ENCODE data around the gene YBX2. TPM values are rescaled to one million over a fixed set of nuclear protein-coding genes. Genes with fewer than 3 reads are reported as not detected.

Gene YBX2
- 0.15 TPM in 1 of 2 replicates, not detected in the other for total RNA-seq

GRCh38 chr17:7294614-7295153 is at the start of gene YBX2:
YBX2 (minus strand) TSS chr17:7294639; CDS start chr17:7294500, 139 bp downstream.

GRCh38 chr17:7336240-7337175 is 42.1 kb upstream of the YBX2 start, which contains the start of gene ACAP1:
ACAP1 (plus strand) TSS chr17:7336529; CDS start chr17:7336735, 206 bp downstream.

GRCh38 chr17:7328840-7329373 is 34.5 kb upstream of the YBX2 start, which contains the start of gene NEURL4:
NEURL4 (minus strand) TSS chr17:7329335; CDS start chr17:7329312, 23 bp downstream.

GRCh38 chr17:7314719-7315569 is 20.5 kb upstream of the YBX2 start, which contains the start of gene GPS2:
GPS2 (minus strand) TSS chr17:7315360; CDS start chr17:7315052, 308 bp downstream.

GRCh38 chr17:7306911-7307685 is 12.7 kb upstream of the YBX2 start, which contains the start of gene EIF5A:
EIF5A (plus strand) TSS chr17:7307628; CDS start chr17:7309636, 2,008 bp downstream.

GRCh38 chr17:7281074-7281952 is 13.1 kb downstream of the YBX2 start, which contains the start of gene SLC2A4:
SLC2A4 (plus strand) TSS chr17:7281718; CDS start chr17:7281935, 217 bp downstream.

GRCh38 chr17:7262192-7262934 is 32.1 kb downstream of the YBX2 start, which contains the start of gene CLDN7:
CLDN7 (minus strand) TSS chr17:7262478; CDS start chr17:7262043, 435 bp downstream.

GRCh38 chr17:7252176-7253043 is 42.0 kb downstream of the YBX2 start, which contains the start of gene ELP5:
ELP5 (plus strand) TSS chr17:7252215; CDS start chr17:7252551, 336 bp downstream.

GRCh38 chr17:7251661-7252175 is 42.7 kb downstream of the YBX2 start, which contains the start of gene CTDNEP1:
CTDNEP1 (minus strand) TSS chr17:7251734; CDS start chr17:7251296, 438 bp downstream.

GRCh38 chr17:7241783-7242716 is 52.4 kb downstream of the YBX2 start, which contains the start of gene GABARAP:
GABARAP (minus strand) TSS chr17:7242449; CDS start chr17:7242330, 119 bp downstream.

GRCh38 chr17:7239091-7240027 is 55.1 kb downstream of the YBX2 start, which contains the start of gene PHF23:
PHF23 (minus strand) TSS chr17:7239457; CDS start chr17:7239279, 178 bp downstream.

All from epithelial cell of umbilical artery (primary cell).